ENCODE data around the gene TIMP2.

TIMP2 gene

GRCh38 chr17:78962345-78962983, 37.3 kb upstream of the TIMP2 start:
- H4K20me1 ChIP-seq (ENCODE audit: insufficient read depth): no peaks in the 10 kb centered on the region
- H3K27me3 ChIP-seq (ENCODE audit: insufficient read depth, low read depth): peaks cover 3% of the 10 kb centered on the region; the same call in 1 of the 2 replicates
- no peak for TF ChIP-seq CTCF (conservative IDR thresholded peaks at IDR 0.05; ENCODE audit: low read depth, low read length)
- H3K4me1 ChIP-seq (ENCODE audit: low read depth, poor library complexity, severe bottlenecking): no peaks in the 10 kb centered on the region
- no peaks in the 10 kb centered on the region for H3K36me3 ChIP-seq (ENCODE audit: insufficient read depth)
- H3K79me2 ChIP-seq (ENCODE audit: insufficient read depth, low read depth): no peaks in the 10 kb centered on the region
- no peak overlapping the region for H2AFZ ChIP-seq (ENCODE audit: low read depth)
- H3K9ac ChIP-seq: no peak overlapping the region
- no peak overlapping the region for H3K4me3 ChIP-seq (IDR thresholded peaks at IDR 0.05; ENCODE audit: insufficient read depth, low read depth, low read length)
- H3K4me2 ChIP-seq: no peak overlapping the region
- H3K27ac ChIP-seq: no peak overlapping the region

GRCh38 chr17:78961571-78961970, 36.4 kb upstream of the TIMP2 start:
- no peak overlapping the region for H3K27ac ChIP-seq
- no peaks in the 10 kb centered on the region for H3K79me2 ChIP-seq (ENCODE audit: insufficient read depth, low read depth)
- H4K20me1 ChIP-seq (ENCODE audit: insufficient read depth): no peaks in the 10 kb centered on the region
- H3K4me3 ChIP-seq (IDR thresholded peaks at IDR 0.05; ENCODE audit: insufficient read depth, low read depth, low read length): no peak overlapping the region
- H2AFZ ChIP-seq (ENCODE audit: low read depth): no peak overlapping the region
- no peaks in the 10 kb centered on the region for H3K4me1 ChIP-seq (ENCODE audit: low read depth, poor library complexity, severe bottlenecking)
- H3K9ac ChIP-seq: no peak overlapping the region
- H3K4me2 ChIP-seq: no peak overlapping the region
- H3K36me3 ChIP-seq (ENCODE audit: insufficient read depth): no peaks in the 10 kb centered on the region
- no peak for TF ChIP-seq CTCF (conservative IDR thresholded peaks at IDR 0.05; ENCODE audit: low read depth, low read length)
- peaks cover 11% of the 10 kb centered on the region for H3K27me3 ChIP-seq (ENCODE audit: insufficient read depth, low read depth)

- Histone ChIP-seq H2AFZ (ENCODE audit: low read depth) (no peak overlapping the region), H4K20me1 (ENCODE audit: insufficient read depth) (no peaks in the 10 kb centered on the region), H3K36me3 (ENCODE audit: insufficient read depth) (no peaks in the 10 kb centered on the region), H3K9ac (no peak overlapping the region), H3K27ac (no peak overlapping the region), H3K79me2 (ENCODE audit: insufficient read depth, low read depth) (no peaks in the 10 kb centered on the region), H3K4me2 (no peak overlapping the region), H3K27me3 (ENCODE audit: insufficient read depth, low read depth) (peaks cover 17% of the 10 kb centered on the region), H3K4me1 (ENCODE audit: low read depth, poor library complexity, severe bottlenecking) (no peaks in the 10 kb centered on the region), H3K4me3 (IDR thresholded peaks at IDR 0.05; ENCODE audit: insufficient read depth, low read depth, low read length) (no peak overlapping the region)
- TF ChIP-seq CTCF (conservative IDR thresholded peaks at IDR 0.05; ENCODE audit: low read depth, low read length): no peak
These were observed 35.7 kb upstream of the TIMP2 start for GRCh38 chr17:78960928-78961327.

- Histone ChIP-seq H3K27me3 (ENCODE audit: insufficient read depth, low read depth) (peaks cover 28% of the 10 kb centered on the region), H3K36me3 (ENCODE audit: insufficient read depth) (no peaks in the 10 kb centered on the region), H3K27ac (no peak overlapping the region), H3K9ac (no peak overlapping the region), H3K4me2 (no peak overlapping the region), H3K4me3 (IDR thresholded peaks at IDR 0.05; ENCODE audit: insufficient read depth, low read depth, low read length) (no peak overlapping the region), H4K20me1 (ENCODE audit: insufficient read depth) (no peaks in the 10 kb centered on the region), H3K79me2 (ENCODE audit: insufficient read depth, low read depth) (no peaks in the 10 kb centered on the region), H3K4me1 (ENCODE audit: low read depth, poor library complexity, severe bottlenecking) (no peaks in the 10 kb centered on the region), H2AFZ (ENCODE audit: low read depth) (no peak overlapping the region)
- no peak for TF ChIP-seq CTCF (conservative IDR thresholded peaks at IDR 0.05; ENCODE audit: low read depth, low read length)
These were observed 34.6 kb upstream of the TIMP2 start for GRCh38 chr17:78959803-78960202.

Measured in KMS-11 (cell line).